K562 (cell line): ENCODE data around the gene DIP2C. TPM values are rescaled to one million over a fixed set of nuclear protein-coding genes. Genes with fewer than 3 reads are reported as not detected.

Source experiments
- ATAC-seq: fragments of 200-7000 bp; cut with Tn5 transposase; 3 replicates; pipeline ENCODE4 v1.9.1; 2020; ENCODE audit warnings: moderate library complexity
- BruUV-seq: library from RNA; stranded (reverse); fragments of 400-500 nt; replicated peaks from 2 replicates; lab custom pipeline; 2021; lab: Mats Ljungman, UMichigan
- CTCF ChIA-PET: fragments of 300-600 bp; formaldehyde crosslinking; extraction: SDS; loops from one replicate; lab custom pipeline; 2021; ENCODE audit warnings: low intra/inter-chr PET ratio; lab: Yijun Ruan, JAX
- POLR2A ChIA-PET: fragments of 300-600, 350-650 bp; sonication (Branson Sonifier 250); formaldehyde crosslinking; extraction: SDS; loops from one replicate; lab custom pipeline; 2021; ENCODE audit warnings: antibody characterized with exemption, inconsistent platforms; lab: Yijun Ruan, JAX
- DNase-seq, 4 experiments: peaks; one replicate each; pipeline versions ENCODE4 v3.0.0 to v3.0.0-alpha.2; 2011 to 2018; ENCODE audit warnings: low spot score in 3 of 4, mixed read lengths in 3 of 4; ENCODE audit errors: extremely low read depth in 1 of 4
- FAIRE-seq: peaks from 2 replicates; lab custom pipeline; 2011; peaks lifted over from hg19 to GRCh38; lab: Jason Lieb, UNC
- H2AFZ ChIP-seq: 2 replicates; pipeline ENCODE4 v1.6.0; 2011; ENCODE audit warnings: low read depth, low read length, control low read depth, inconsistent platforms
- H3K27ac ChIP-seq: fragments of 200-600 bp; 3 replicates; pipeline ENCODE4 v1.8.0; 2011; ENCODE audit warnings: low read depth, mild to moderate bottlenecking, control low read depth, inconsistent platforms, low read length, moderate library complexity, mixed read lengths; ENCODE audit errors: extremely low read depth
- H3K27me3 ChIP-seq, 2 experiments: fragments of 300-600 bp in 1 of 2; 2 replicates in 1 of 2; 3 replicates in 1 of 2; pipeline versions ENCODE4 v1.6.0 to v1.8.0; 2011; ENCODE audit warnings: inconsistent platforms in 2 of 2, low read length in 2 of 2, mild to moderate bottlenecking in 1 of 2, mixed read lengths in 1 of 2, moderate library complexity in 1 of 2; ENCODE audit not compliant: control insufficient read depth in 2 of 2, insufficient read depth in 2 of 2
- H3K36me3 ChIP-seq: fragments of 300-600 bp; 3 replicates; pipeline ENCODE4 v1.8.0; 2011; ENCODE audit warnings: mild to moderate bottlenecking, low read length, inconsistent platforms; ENCODE audit not compliant: control insufficient read depth, insufficient read depth
- H3K4me1 ChIP-seq, 2 experiments: fragments of 200-600 bp in 1 of 2; replicated peaks in 1 of 2; 2 replicates in 1 of 2; 3 replicates in 1 of 2; pipeline versions ENCODE4 v1.5.1 to v1.8.0; 2011; ENCODE audit warnings: inconsistent platforms in 2 of 2, low read length in 2 of 2, mild to moderate bottlenecking in 1 of 2, mixed read lengths in 1 of 2, moderate library complexity in 1 of 2; ENCODE audit not compliant: control insufficient read depth in 2 of 2, insufficient read depth in 2 of 2
- H3K4me2 ChIP-seq: 2 replicates; pipeline ENCODE4 v1.6.1; 2011; ENCODE audit warnings: low read length, control low read depth, inconsistent platforms, mixed read lengths; ENCODE audit not compliant: insufficient read depth
- H3K4me3 ChIP-seq: fragments of 200-600 bp; sonication (generic), shearing (Covaris generic); 2 replicates; pipeline ENCODE4 v1.5.1; 2016; ENCODE audit warnings: control low read depth, inconsistent platforms
- H3K79me2 ChIP-seq: fragments of 200-600 bp; 3 replicates; pipeline ENCODE4 v1.8.0; 2011; ENCODE audit warnings: low read length, inconsistent platforms; ENCODE audit not compliant: control insufficient read depth, insufficient read depth
- H3K9ac ChIP-seq, 2 experiments: 2 replicates each; pipeline versions ENCODE4 v1.6.0 to v1.6.1; 2011; ENCODE audit warnings: low read depth in 2 of 2, low read length in 2 of 2, control low read depth in 1 of 2, inconsistent platforms in 1 of 2, mild to moderate bottlenecking in 1 of 2, mixed read lengths in 1 of 2; ENCODE audit not compliant: insufficient read depth in 1 of 2
- H3K9me1 ChIP-seq: one replicate; pipeline ENCODE4 v1.6.0; 2011; ENCODE audit warnings: inconsistent platforms, mild to moderate bottlenecking, low read length, moderate library complexity; ENCODE audit not compliant: control insufficient read depth, insufficient read depth
- H3K9me3 ChIP-seq: replicated peaks from 2 replicates; pipeline ENCODE4 v1.5.1; 2011; ENCODE audit warnings: low read depth, low read length, inconsistent platforms; ENCODE audit not compliant: control insufficient read depth, insufficient read depth
- H4K20me1 ChIP-seq: replicated peaks from 2 replicates; pipeline ENCODE4 v1.6.1; 2011; ENCODE audit warnings: low read length, inconsistent platforms, mixed read lengths; ENCODE audit not compliant: control insufficient read depth, insufficient read depth
- BMI1 ChIP-seq: fragments of 150-350 bp; IDR thresholded peaks from 2 replicates; pipeline ENCODE4 v1.6.1; 2014; ENCODE audit warnings: low read length
- HDAC3 ChIP-seq: fragments of 450-650 bp; IDR thresholded peaks from 2 replicates; pipeline ENCODE4 v1.6.1; 2018; ENCODE audit warnings: borderline replicate concordance, mild to moderate bottlenecking, moderate library complexity; ENCODE audit not compliant: partially characterized antibody
- HDGF ChIP-seq: fragments of 450-650 bp; IDR thresholded peaks from 2 replicates; pipeline ENCODE4 v1.6.1; 2016
- NR2C1 ChIP-seq, 2 experiments: fragments of 450-650 bp; IDR thresholded peaks; 2 replicates each; pipeline ENCODE4 v1.6.1; 2017; ENCODE audit warnings: mild to moderate bottlenecking in 2 of 2, antibody characterized with exemption in 1 of 2, inconsistent platforms in 1 of 2, missing compliant biosample characterization in 1 of 2, missing genetic modification characterization in 1 of 2
- ZNF146 ChIP-seq: IDR thresholded peaks from one replicate; pipeline ENCODE4 v1.6.1; 2018; ENCODE audit warnings: missing compliant biosample characterization; ENCODE audit not compliant: unreplicated experiment
- WGBS: fragments of 100-300 bp; shearing (Covaris generic); methylation state at CpG from one replicate; pipeline ENCODE4 v1.1.6; 2016; ENCODE audit warnings: low coverage, mixed read lengths; ENCODE audit not compliant: insufficient coverage; ENCODE audit errors: missing lambda C conversion rate; 5-methylcytosine and 5-hydroxymethylcytosine counted together
- in situ Hi-C: fragments of 300-500 bp; cut with MboI; formaldehyde crosslinking; loops from 4 replicates; pipeline ENCODE4 v1.15.0; 2018; ENCODE audit warnings: inconsistent platforms, mixed read lengths
- intact Hi-C: fragments of 100-400 bp; cut with micrococcal nuclease; formaldehyde crosslinking; loops from 2 replicates; pipeline ENCODE4 v1.14.2; 2022
- polyA plus RNA-seq, 8 experiments: library from polyadenylated mRNA; depleted of rRNA in 4 of 8; stranded (reverse) in 5 of 8; unstranded in 3 of 8; fragments of >200 nt; fragmentation: Nextera tagmentation in 2 of 8; fragmentation: Illumina TruSeq in 1 of 8; extraction: Ambion mirVana in 2 of 8; extraction: Trizol in 1 of 8; gene quantifications; 2 replicates each; pipeline versions ENCODE4 v1.2.1 to v1.2.3, GENCODE V29; 2011 to 2014; ENCODE audit warnings: inconsistent platforms in 1 of 8, missing spikeins in 1 of 8
- total RNA-seq, 7 experiments: library from RNA; depleted of rRNA in 6 of 7; stranded (reverse); fragments of >200 nt in 6 of 7; fragmentation: Illumina TruSeq in 2 of 7; extraction: Trizol in 2 of 7; gene quantifications; 2 replicates each; pipeline versions ENCODE4 v1.2.1 to v1.2.3, GENCODE V29; 2011 to 2021; ENCODE audit warnings: low replicate concordance in 1 of 7

Gene DIP2C
- total and polyA plus RNA-seq, 9 of the 15 experiments (the other 6 are each of a cell fraction or from before 2014, with no cell fraction given), result 0.01 TPM; not detected in 8

DNA sequence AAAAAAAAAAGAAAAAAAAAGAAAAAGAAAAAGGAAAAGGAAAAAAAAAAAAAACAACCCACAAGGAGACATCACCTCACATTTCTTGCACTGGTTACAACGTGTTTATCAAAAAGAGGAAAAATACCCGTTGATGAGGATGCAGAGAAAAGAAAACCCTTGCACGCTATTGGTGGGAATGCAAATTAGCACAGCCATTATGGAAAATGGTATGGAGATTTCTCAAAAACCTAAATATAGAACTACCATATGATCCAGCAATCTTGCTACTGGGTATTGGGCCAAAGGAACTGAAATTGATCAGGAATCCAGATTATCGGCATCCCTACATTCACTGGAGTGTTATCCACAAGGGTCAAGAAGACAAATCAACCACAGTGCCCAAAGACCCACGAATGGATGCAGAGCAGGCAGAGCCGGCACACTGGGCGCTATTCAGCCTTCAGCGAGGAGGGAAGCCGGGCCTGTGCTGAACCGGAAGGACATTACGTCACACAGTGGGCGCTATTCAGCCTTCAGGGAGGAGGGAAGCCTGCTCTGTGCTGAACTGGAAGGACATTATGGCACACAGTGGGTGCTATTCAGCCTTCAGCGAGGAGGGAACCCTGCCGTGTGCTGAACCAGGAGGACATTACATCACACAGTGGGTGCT is 295.6 kb downstream of the DIP2C start:
- WGBS, result 25% methylated on average over 14 of the region's 14 CpGs
- Histone ChIP-seq H2AFZ (peak overlapping the region; percentile 72), H3K4me3 (no peak overlapping the region), H3K9ac (no peak overlapping the region), H3K27me3 (peaks cover 11 to 45% of the 10 kb centered on the region in 2 experiments), H3K4me2 (peak overlapping the region; percentile 49), H4K20me1 (peaks cover 7% of the 10 kb centered on the region; the same call in 1 of the 2 replicates), H3K4me1 (no peaks in the 10 kb centered on the region; a peak in 1 of 5 replicates), H3K36me3 (no peaks in the 10 kb centered on the region), H3K9me3 (no peaks in the 10 kb centered on the region), H3K79me2 (no peaks in the 10 kb centered on the region), H3K27ac (no peak overlapping the region), H3K9me1 (no peaks in the 10 kb centered on the region)
- BruUV-seq, result no TSS peak
- DNase-seq (no peak), FAIRE-seq (no peak), ATAC-seq (no peak)
- POLR2A ChIA-PET, result no interaction called here
- CTCF ChIA-PET, result no interaction called here
- in situ Hi-C loops (no loop called here), intact Hi-C loops (no loop called here)
- TF ChIP-seq BMI1 (no peak), NR2C1 (IDR thresholded peaks at IDR 0.05) (0 out of 2 replicates have a peak, but pooled peaks have one; percentile 31), NR2C1 (tag; IDR thresholded peaks at IDR 0.05) (no peak), HDGF (no peak), ZNF146 (CRISPR knock-in tag) (no peak), HDAC3 (no peak)
